K562 (cell line): ENCODE measurements around the gene CABP2. TPM values are rescaled to one million over a fixed set of nuclear protein-coding genes. Genes with fewer than 3 reads are reported as not detected.

ENCODE experiments used
- BMI1 ChIP-seq: fragments of 150-350 bp; IDR thresholded peaks from 2 replicates; pipeline ENCODE4 v1.6.1; 2014; ENCODE audit warnings: low read length
- CREB3 ChIP-seq: fragments of 450-650 bp; conservative IDR thresholded peaks from 2 replicates; pipeline ENCODE4 v1.6.1; 2016; ENCODE audit warnings: missing genetic modification characterization, low read depth, mild to moderate bottlenecking, missing compliant biosample characterization, moderate library complexity
- IFI16 ChIP-seq: fragments of 250-450 bp; sonication (Bioruptor Pico); IDR thresholded peaks from 2 replicates; pipeline ENCODE4 v2.1.2; 2022; ENCODE audit warnings: mild to moderate bottlenecking, inconsistent platforms
- NEUROD1 ChIP-seq: fragments of 150-350 bp; IDR thresholded peaks from 2 replicates; pipeline ENCODE4 v1.6.1; 2014; ENCODE audit warnings: borderline replicate concordance, low read length, low read depth; ENCODE audit not compliant: partially characterized antibody
- NR2C2 ChIP-seq, 2 experiments: fragments of 200-800 bp in 1 of 2; sonication (Bioruptor generic) in 1 of 2; sonication (generic) in 1 of 2; formaldehyde crosslinking in 1 of 2; IDR thresholded peaks; 2 replicates each; pipeline versions ENCODE4 v1.6.1 to v1.8.0; 2016 to 2022; ENCODE audit warnings: mild to moderate bottlenecking in 1 of 2, missing compliant biosample characterization in 1 of 2, missing genetic modification characterization in 1 of 2, missing genetic modification reagents in 1 of 2
- POLR2H ChIP-seq: IDR thresholded peaks from 2 replicates; pipeline ENCODE4 v1.6.1; 2016; ENCODE audit warnings: missing genetic modification characterization, low read depth, mild to moderate bottlenecking, control low read depth, missing compliant biosample characterization, moderate library complexity
- SMAD2 ChIP-seq: fragments of 150-350 bp; IDR thresholded peaks from 2 replicates; pipeline ENCODE4 v1.6.1; 2014; ENCODE audit warnings: low read depth, mild to moderate bottlenecking, low read length
- TARDBP ChIP-seq: fragments of 450-650 bp; IDR thresholded peaks from 2 replicates; pipeline ENCODE4 v1.6.1; 2016
- YY1 ChIP-seq, 3 experiments: IDR thresholded peaks; 2 replicates each; pipeline ENCODE4 v1.6.1; 2011; ENCODE audit warnings: low read length in 2 of 3, mild to moderate bottlenecking in 2 of 3, moderate library complexity in 2 of 3, borderline replicate concordance in 1 of 3, control low read depth in 1 of 3, low read depth in 1 of 3; ENCODE audit not compliant: insufficient read depth in 3 of 3, insufficient replicate concordance in 2 of 3, control insufficient read depth in 1 of 3, insufficient read length in 1 of 3; ENCODE audit errors: extremely low read depth in 1 of 3
- ZBTB11 ChIP-seq, 3 experiments: fragments of 200-800 bp in 1 of 3; fragments of 250-450 bp in 1 of 3; fragments of 450-650 bp in 1 of 3; sonication (Bioruptor Pico) in 1 of 3; sonication (Bioruptor generic) in 1 of 3; formaldehyde crosslinking in 1 of 3; IDR thresholded peaks; 2 replicates each; pipeline versions ENCODE4 v1.6.1 to v1.8.0; 2016 to 2022; ENCODE audit warnings: mild to moderate bottlenecking in 2 of 3, missing genetic modification characterization in 2 of 3, missing compliant biosample characterization in 1 of 3, moderate library complexity in 1 of 3
- ZEB2 ChIP-seq: fragments of 450-650 bp; IDR thresholded peaks from 2 replicates; pipeline ENCODE4 v1.6.1; 2016
- ZKSCAN1 ChIP-seq: fragments of 150-350 bp; IDR thresholded peaks from 2 replicates; pipeline ENCODE4 v1.6.1; 2016; ENCODE audit warnings: low read depth, low read length
- ZNF232 ChIP-seq: sonication (generic); formaldehyde crosslinking; IDR thresholded peaks from 2 replicates; pipeline ENCODE4 v1.8.0; 2022; ENCODE audit warnings: mild to moderate bottlenecking, missing genetic modification reagents
- ZNF277 ChIP-seq: fragments of 250-450 bp; sonication (Bioruptor Pico); IDR thresholded peaks from 2 replicates; pipeline ENCODE4 v1.8.0; 2022; ENCODE audit warnings: inconsistent platforms, mild to moderate bottlenecking, moderate library complexity, borderline replicate concordance
- polyA plus RNA-seq, 8 experiments: library from polyadenylated mRNA; depleted of rRNA in 4 of 8; stranded (reverse) in 5 of 8; unstranded in 3 of 8; fragments of >200 nt; fragmentation: Nextera tagmentation in 2 of 8; fragmentation: Illumina TruSeq in 1 of 8; extraction: Ambion mirVana in 2 of 8; extraction: Trizol in 1 of 8; gene quantifications; 2 replicates each; pipeline versions ENCODE4 v1.2.1 to v1.2.3, GENCODE V29; 2011 to 2014; ENCODE audit warnings: inconsistent platforms in 1 of 8, missing spikeins in 1 of 8
- total RNA-seq, 7 experiments: library from RNA; depleted of rRNA in 6 of 7; stranded (reverse); fragments of >200 nt in 6 of 7; fragmentation: Illumina TruSeq in 2 of 7; extraction: Trizol in 2 of 7; gene quantifications; 2 replicates each; pipeline versions ENCODE4 v1.2.1 to v1.2.3, GENCODE V29; 2011 to 2021; ENCODE audit warnings: low replicate concordance in 1 of 7
- TF ChIP-seq, protein P1 (sequence below): sonication (generic); formaldehyde crosslinking; IDR thresholded peaks from 2 replicates; pipeline ENCODE4 v1.9.0; 2022; ENCODE audit warnings: mild to moderate bottlenecking, missing genetic modification reagents
- TF ChIP-seq, protein P2 (sequence below): IDR thresholded peaks from 2 replicates; pipeline ENCODE4 v1.6.1; 2012; ENCODE audit warnings: low read depth, low read length, improper control_type of control experiment, borderline replicate concordance

The CABP2 gene
- total and polyA plus RNA-seq, 9 of the 15 experiments (the other 6 are each of a cell fraction or from before 2014, with no cell fraction given): not detected

GRCh38 chr11:67482827-67483798 lies 40.1 kb downstream of the CABP2 start, which contains the start of gene AIP (continued):
- no peak for TF ChIP-seq ZEB2
- no peak for TF ChIP-seq ZKSCAN1
- TF ChIP-seq ZBTB11 (CRISPR knock-in tag; IDR thresholded peaks at IDR 0.05): peak in 1 of 3 experiments; percentile 64; a peak in 1 of 6 replicates
- TF ChIP-seq NEUROD1: peak; percentile 16
- TF ChIP-seq, protein P1, sequence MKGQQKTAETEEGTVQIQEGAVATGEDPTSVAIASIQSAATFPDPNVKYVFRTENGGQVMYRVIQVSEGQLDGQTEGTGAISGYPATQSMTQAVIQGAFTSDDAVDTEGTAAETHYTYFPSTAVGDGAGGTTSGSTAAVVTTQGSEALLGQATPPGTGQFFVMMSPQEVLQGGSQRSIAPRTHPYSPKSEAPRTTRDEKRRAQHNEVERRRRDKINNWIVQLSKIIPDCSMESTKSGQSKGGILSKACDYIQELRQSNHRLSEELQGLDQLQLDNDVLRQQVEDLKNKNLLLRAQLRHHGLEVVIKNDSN (CRISPR knock-in tag): peak; percentile 75
- TF ChIP-seq POLR2H: no peak
- TF ChIP-seq, protein P2, sequence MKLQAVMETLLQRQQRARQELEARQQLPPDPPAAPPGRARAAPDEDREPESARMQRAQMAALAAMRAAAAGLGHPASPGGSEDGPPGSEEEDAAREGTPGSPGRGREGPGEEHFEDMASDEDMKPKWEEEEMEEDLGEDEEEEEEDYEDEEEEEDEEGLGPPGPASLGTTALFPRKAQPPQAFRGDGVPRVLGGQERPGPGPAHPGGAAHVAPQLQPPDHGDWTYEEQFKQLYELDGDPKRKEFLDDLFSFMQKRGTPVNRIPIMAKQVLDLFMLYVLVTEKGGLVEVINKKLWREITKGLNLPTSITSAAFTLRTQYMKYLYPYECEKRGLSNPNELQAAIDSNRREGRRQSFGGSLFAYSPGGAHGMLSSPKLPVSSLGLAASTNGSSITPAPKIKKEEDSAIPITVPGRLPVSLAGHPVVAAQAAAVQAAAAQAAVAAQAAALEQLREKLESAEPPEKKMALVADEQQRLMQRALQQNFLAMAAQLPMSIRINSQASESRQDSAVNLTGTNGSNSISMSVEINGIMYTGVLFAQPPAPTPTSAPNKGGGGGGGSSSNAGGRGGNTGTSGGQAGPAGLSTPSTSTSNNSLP: no peak
- TF ChIP-seq SMAD2: no peak
- no peak for TF ChIP-seq IFI16 (CRISPR knock-in tag)
- no peak for TF ChIP-seq BMI1
- peak; percentile 98 to 100 (median 99) for TF ChIP-seq YY1 (IDR thresholded peaks at IDR 0.05; ENCODE audit: borderline replicate concordance in 1 of 3, control insufficient read depth in 1 of 3, extremely low read depth in 1 of 3, insufficient read depth in 3 of 3, insufficient read length in 1 of 3, insufficient replicate concordance in 2 of 3, low read depth in 1 of 3, low read length in 2 of 3)
- no peak for TF ChIP-seq TARDBP
- TF ChIP-seq NR2C2 (CRISPR knock-in tag; IDR thresholded peaks at IDR 0.05): peak; percentile 93
- TF ChIP-seq NR2C2 (tag; IDR thresholded peaks at IDR 0.05): peak; percentile 84
- no peak for TF ChIP-seq ZNF277 (CRISPR knock-in tag)
- no peak; the same call in 1 of the 2 replicates for TF ChIP-seq CREB3 (tag)
- peak; percentile 97 for TF ChIP-seq ZNF232
